ENCODE measurements around the gene QPRT. TPM values are rescaled to one million over a fixed set of nuclear protein-coding genes. Genes with fewer than 3 reads are reported as not detected.

QPRT gene
- total RNA-seq, 1 experiment from 2014 or later, result 310 TPM

DNA sequence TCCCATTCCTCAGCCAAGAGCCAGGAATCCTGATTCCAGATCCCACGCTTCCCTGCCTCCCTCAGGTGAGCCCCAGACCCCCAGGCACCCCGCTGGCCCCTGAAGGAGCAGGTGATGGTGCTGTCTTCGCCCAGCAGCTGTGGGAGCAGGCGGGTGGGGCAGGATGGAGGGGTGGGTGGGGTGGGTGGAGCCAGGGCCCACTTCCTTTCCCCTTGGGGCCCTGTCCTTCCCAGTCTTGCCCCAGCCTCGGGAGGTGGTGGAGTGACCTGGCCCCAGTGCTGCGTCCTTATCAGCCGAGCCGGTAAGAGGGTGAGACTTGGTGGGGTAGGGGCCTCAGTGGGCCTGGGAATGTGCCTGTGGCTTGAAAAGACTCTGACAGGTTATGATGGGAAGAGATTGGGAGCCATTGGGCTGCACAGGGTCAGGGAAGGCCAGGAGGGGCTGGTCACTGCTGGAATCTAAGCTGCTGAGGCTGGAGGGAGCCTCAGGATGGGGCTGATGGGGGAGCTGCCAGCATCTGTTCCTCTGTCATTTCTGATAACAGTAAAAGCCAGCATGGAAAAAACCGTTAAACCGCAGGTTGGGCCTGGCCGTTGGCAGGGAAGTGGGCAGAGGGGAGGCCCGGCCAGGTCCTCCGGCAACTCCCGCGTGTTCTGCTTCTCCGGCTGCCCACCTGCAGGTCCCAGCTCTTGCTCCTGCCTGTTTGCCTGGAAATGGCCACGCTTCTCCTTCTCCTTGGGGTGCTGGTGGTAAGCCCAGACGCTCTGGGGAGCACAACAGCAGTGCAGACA is 15.8 kb upstream of the QPRT start, which contains the start of gene SPN:
TSS of gene SPN (plus strand) at position 232 of the 791 bp plus-strand sequence. CDS start at position 714, 482 bp downstream.
- POLR2A ChIA-PET (ENCODE audit: unreplicated experiment), result interaction anchor here (0.6 kb wide), 1 partner anchor 151 kb away, joined by 3 read pairs; no protein-coding TSS in a partner anchor
- CTCF ChIA-PET, result no interaction called here
- no peak within 1 kb of the TSS for H3K4me2 ChIP-seq

DNA sequence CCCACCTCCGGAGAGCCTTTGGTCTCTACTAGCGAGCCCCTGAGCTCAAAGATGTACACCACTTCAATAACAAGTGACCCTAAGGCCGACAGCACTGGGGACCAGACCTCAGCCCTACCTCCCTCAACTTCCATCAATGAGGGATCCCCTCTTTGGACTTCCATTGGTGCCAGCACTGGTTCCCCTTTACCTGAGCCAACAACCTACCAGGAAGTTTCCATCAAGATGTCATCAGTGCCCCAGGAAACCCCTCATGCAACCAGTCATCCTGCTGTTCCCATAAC is 15.2 kb upstream of the QPRT start:
- Histone ChIP-seq H3K79me2 (ENCODE audit: low read depth) (no peaks in the 10 kb centered on the region), H3K36me3 (ENCODE audit: low read depth) (no peaks in the 10 kb centered on the region), H3K9me2 (ENCODE audit: insufficient read depth) (no peaks in the 10 kb centered on the region), H3K4me3 (no peak overlapping the region), H3K27me3 (ENCODE audit: insufficient read depth, low read depth) (no peaks in the 10 kb centered on the region), H3K4me1 (replicated peaks; ENCODE audit: insufficient read depth) (no peaks in the 10 kb centered on the region), H3K4me2 (no peak overlapping the region), H3F3A (ENCODE audit: insufficient read depth, low read depth) (no peaks in the 10 kb centered on the region; the same call in 1 of the 2 replicates), H2AFZ (no peak overlapping the region), H4K20me1 (ENCODE audit: insufficient read depth) (no peaks in the 10 kb centered on the region), H3K9me3 (ENCODE audit: insufficient read depth, low read depth) (no peaks in the 10 kb centered on the region), H3K27ac (no peak overlapping the region)
- CTCF ChIA-PET, result no interaction called here
- POLR2A ChIA-PET (ENCODE audit: unreplicated experiment), result interaction anchor here (0.6 kb wide), 1 partner anchor 151 kb away, joined by 3 read pairs; no protein-coding TSS in a partner anchor
- TF ChIP-seq, protein P1, sequence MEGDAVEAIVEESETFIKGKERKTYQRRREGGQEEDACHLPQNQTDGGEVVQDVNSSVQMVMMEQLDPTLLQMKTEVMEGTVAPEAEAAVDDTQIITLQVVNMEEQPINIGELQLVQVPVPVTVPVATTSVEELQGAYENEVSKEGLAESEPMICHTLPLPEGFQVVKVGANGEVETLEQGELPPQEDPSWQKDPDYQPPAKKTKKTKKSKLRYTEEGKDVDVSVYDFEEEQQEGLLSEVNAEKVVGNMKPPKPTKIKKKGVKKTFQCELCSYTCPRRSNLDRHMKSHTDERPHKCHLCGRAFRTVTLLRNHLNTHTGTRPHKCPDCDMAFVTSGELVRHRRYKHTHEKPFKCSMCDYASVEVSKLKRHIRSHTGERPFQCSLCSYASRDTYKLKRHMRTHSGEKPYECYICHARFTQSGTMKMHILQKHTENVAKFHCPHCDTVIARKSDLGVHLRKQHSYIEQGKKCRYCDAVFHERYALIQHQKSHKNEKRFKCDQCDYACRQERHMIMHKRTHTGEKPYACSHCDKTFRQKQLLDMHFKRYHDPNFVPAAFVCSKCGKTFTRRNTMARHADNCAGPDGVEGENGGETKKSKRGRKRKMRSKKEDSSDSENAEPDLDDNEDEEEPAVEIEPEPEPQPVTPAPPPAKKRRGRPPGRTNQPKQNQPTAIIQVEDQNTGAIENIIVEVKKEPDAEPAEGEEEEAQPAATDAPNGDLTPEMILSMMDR (conservative IDR thresholded peaks at IDR 0.05), result no peak
- TF ChIP-seq EZH2 (IDR thresholded peaks at IDR 0.05; ENCODE audit: low read depth), result no peak
- no peak for DNase-seq
- intact Hi-C loops (cut with micrococcal nuclease; ENCODE audit: unreplicated experiment), result no loop called here
- no TSS peak for BruUV-seq (replicated peaks)

More for the DNA sequence above, 15.8 kb upstream of the QPRT start, which contains the start of gene SPN:
- no peaks in the 10 kb centered on the region for H3K9me3 ChIP-seq (ENCODE audit: insufficient read depth, low read depth)
- H3K4me1 ChIP-seq (replicated peaks; ENCODE audit: insufficient read depth), result no peaks in the 10 kb centered on the region
- H2AFZ ChIP-seq, result no peak within 1 kb of the TSS
- no peaks in the 10 kb centered on the region for H3K9me2 ChIP-seq (ENCODE audit: insufficient read depth)
- no peaks in the 10 kb centered on the region; the same call in 1 of the 2 replicates for H3F3A ChIP-seq (ENCODE audit: insufficient read depth, low read depth)
- H3K36me3 ChIP-seq (ENCODE audit: low read depth), result no peaks in the 10 kb centered on the region
- no peak for TF ChIP-seq EZH2 (IDR thresholded peaks at IDR 0.05; ENCODE audit: low read depth)
- TF ChIP-seq, protein P1 (conservative IDR thresholded peaks at IDR 0.05), result no peak
- DNase-seq, result no peak
- no peaks in the 10 kb centered on the region for H4K20me1 ChIP-seq (ENCODE audit: insufficient read depth)
- H3K79me2 ChIP-seq (ENCODE audit: low read depth), result no peaks in the 10 kb centered on the region
- no peaks in the 10 kb centered on the region for H3K27me3 ChIP-seq (ENCODE audit: insufficient read depth, low read depth)
- intact Hi-C loops (cut with micrococcal nuclease; ENCODE audit: unreplicated experiment), result no loop called here
- H3K4me3 ChIP-seq, result no peak within 1 kb of the TSS
- no peak within 1 kb of the TSS for H3K27ac ChIP-seq
- no TSS peak for BruUV-seq (replicated peaks)

DNA sequence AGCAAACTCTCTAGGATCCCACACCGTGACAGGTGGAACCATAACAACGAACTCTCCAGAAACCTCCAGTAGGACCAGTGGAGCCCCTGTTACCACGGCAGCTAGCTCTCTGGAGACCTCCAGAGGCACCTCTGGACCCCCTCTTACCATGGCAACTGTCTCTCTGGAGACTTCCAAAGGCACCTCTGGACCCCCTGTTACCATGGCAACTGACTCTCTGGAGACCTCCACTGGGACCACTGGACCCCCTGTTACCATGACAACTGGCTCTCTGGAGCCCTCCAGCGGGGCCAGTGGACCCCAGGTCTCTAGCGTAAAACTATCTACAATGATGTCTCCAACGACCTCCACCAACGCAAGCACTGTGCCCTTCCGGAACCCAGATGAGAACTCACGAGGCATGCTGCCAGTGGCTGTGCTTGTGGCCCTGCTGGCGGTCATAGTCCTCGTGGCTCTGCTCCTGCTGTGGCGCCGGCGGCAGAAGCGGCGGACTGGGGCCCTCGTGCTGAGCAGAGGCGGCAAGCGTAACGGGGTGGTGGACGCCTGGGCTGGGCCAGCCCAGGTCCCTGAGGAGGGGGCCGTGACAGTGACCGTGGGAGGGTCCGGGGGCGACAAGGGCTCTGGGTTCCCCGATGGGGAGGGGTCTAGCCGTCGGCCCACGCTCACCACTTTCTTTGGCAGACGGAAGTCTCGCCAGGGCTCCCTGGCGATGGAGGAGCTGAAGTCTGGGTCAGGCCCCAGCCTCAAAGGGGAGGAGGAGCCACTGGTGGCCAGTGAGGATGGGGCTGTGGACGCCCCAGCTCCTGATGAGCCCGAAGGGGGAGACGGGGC is 14.7 kb upstream of the QPRT start:
- no peaks in the 10 kb centered on the region for H3K9me3 ChIP-seq (ENCODE audit: insufficient read depth, low read depth)
- no peak overlapping the region for H3K27ac ChIP-seq
- intact Hi-C loops (cut with micrococcal nuclease; ENCODE audit: unreplicated experiment), result no loop called here
- H3K36me3 ChIP-seq (ENCODE audit: low read depth), result no peaks in the 10 kb centered on the region
- ChIA-PET POLR2A (ENCODE audit: unreplicated experiment) (no interaction called here), CTCF (interaction anchor here (0.6 kb wide), 1 partner anchor 15 kb away, joined by 8 read pairs; no protein-coding TSS in a partner anchor)
- DNase-seq, result no peak
- no peaks in the 10 kb centered on the region; the same call in 1 of the 2 replicates for H3F3A ChIP-seq (ENCODE audit: insufficient read depth, low read depth)
- no peaks in the 10 kb centered on the region for H3K79me2 ChIP-seq (ENCODE audit: low read depth)
- H2AFZ ChIP-seq, result no peak overlapping the region
- BruUV-seq (replicated peaks), result no TSS peak
- TF ChIP-seq, protein P1 (conservative IDR thresholded peaks at IDR 0.05), result no peak
- no peak for TF ChIP-seq EZH2 (IDR thresholded peaks at IDR 0.05; ENCODE audit: low read depth)
- H3K4me1 ChIP-seq (replicated peaks; ENCODE audit: insufficient read depth), result no peaks in the 10 kb centered on the region
- no peaks in the 10 kb centered on the region for H4K20me1 ChIP-seq (ENCODE audit: insufficient read depth)
- no peaks in the 10 kb centered on the region for H3K9me2 ChIP-seq (ENCODE audit: insufficient read depth)
- H3K4me3 ChIP-seq, result no peak overlapping the region
- H3K27me3 ChIP-seq (ENCODE audit: insufficient read depth, low read depth), result no peaks in the 10 kb centered on the region
- no peak overlapping the region for H3K4me2 ChIP-seq
